ENCODE measurements around the gene ASPHD2.

GRCh38 chr22:26409719-26410335 is 19.2 kb upstream of the ASPHD2 start:
- TF ChIP-seq GATA2 (IDR thresholded peaks at IDR 0.05; ENCODE audit: low read depth, low read length) = no peak
- no peak for TF ChIP-seq GATA3 (IDR thresholded peaks at IDR 0.05; ENCODE audit: low read depth, low read length)
